Measurements from ENCODE around the gene RWDD1. TPM values are rescaled to one million over a fixed set of nuclear protein-coding genes. Genes with fewer than 3 reads are reported as not detected.
A peak's percentile ranks its signal among the peaks of the same experiment; 100 is the strongest.

The RWDD1 gene
- total RNA-seq, 1 experiment from 2014 or later = 24.6 TPM

- Histone ChIP-seq H3K9me2 (replicated peaks; ENCODE audit: low read length) (no peaks in the 10 kb centered on the region), H3K9me3 (ENCODE audit: low read length) (no peaks in the 10 kb centered on the region), H4K20me1 (ENCODE audit: low read length) (no peaks in the 10 kb centered on the region), H3K9ac (ENCODE audit: low read length) (no peak overlapping the region), H3F3A (ENCODE audit: low read length, unreplicated experiment) (no peaks in the 10 kb centered on the region), H3K27me3 (ENCODE audit: low read length) (no peaks in the 10 kb centered on the region), H3K27ac (ENCODE audit: low read length) (no peak overlapping the region), H3K4me1 (ENCODE audit: insufficient read depth, low read length) (peaks cover 11% of the 10 kb centered on the region), H3K36me3 (ENCODE audit: low read depth, low read length) (no peaks in the 10 kb centered on the region), H3K4me2 (ENCODE audit: low read length) (no peak overlapping the region), H3K4me3 (ENCODE audit: low read length) (no peak overlapping the region), H3K79me2 (ENCODE audit: low read length) (no peaks in the 10 kb centered on the region), H2AFZ (ENCODE audit: low read length) (no peak overlapping the region)
- ChIA-PET CTCF (interaction anchor here (0.5 kb wide), 1 partner anchor 74 kb away, joined by 3 read pairs; no protein-coding TSS in a partner anchor), POLR2A (ENCODE audit: unreplicated experiment) (no interaction called here)
- no TSS peak for BruUV-seq (replicated peaks)
- DNase-seq (peak; percentile 42), ATAC-seq (no peak)
- intact Hi-C loops (cut with micrococcal nuclease) = no loop called here
- TF ChIP-seq EZH2 (IDR thresholded peaks at IDR 0.05; ENCODE audit: low read length, unreplicated experiment) (no peak), EZH2phosphoT487 (IDR thresholded peaks at IDR 0.05; ENCODE audit: borderline replicate concordance, low read length) (no peak)
- TF ChIP-seq, protein P1, sequence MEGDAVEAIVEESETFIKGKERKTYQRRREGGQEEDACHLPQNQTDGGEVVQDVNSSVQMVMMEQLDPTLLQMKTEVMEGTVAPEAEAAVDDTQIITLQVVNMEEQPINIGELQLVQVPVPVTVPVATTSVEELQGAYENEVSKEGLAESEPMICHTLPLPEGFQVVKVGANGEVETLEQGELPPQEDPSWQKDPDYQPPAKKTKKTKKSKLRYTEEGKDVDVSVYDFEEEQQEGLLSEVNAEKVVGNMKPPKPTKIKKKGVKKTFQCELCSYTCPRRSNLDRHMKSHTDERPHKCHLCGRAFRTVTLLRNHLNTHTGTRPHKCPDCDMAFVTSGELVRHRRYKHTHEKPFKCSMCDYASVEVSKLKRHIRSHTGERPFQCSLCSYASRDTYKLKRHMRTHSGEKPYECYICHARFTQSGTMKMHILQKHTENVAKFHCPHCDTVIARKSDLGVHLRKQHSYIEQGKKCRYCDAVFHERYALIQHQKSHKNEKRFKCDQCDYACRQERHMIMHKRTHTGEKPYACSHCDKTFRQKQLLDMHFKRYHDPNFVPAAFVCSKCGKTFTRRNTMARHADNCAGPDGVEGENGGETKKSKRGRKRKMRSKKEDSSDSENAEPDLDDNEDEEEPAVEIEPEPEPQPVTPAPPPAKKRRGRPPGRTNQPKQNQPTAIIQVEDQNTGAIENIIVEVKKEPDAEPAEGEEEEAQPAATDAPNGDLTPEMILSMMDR (conservative IDR thresholded peaks at IDR 0.05; ENCODE audit: low read depth, low read length) = no peak
These were observed 36.2 kb upstream of the RWDD1 start for GRCh38 chr6:116535109-116535508.

DNA sequence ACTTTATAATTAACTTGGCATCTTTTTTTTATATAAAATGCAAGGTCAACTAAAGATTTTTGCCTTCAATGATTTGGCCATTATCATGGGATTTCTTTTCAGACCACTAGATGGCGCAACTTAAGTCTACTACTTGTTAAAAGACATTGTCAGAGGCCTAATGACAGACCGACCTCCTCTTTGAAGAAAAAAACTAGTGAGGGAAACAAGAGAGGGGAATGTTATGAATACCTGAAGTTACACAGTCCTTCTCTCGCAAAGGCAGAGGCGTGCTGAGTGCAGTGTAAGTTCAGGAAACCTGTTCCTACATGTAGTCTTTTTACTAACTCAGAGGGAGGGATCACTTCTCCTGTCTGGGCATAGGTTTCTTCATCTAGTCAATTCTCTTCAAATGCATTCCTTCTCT is 35.1 kb upstream of the RWDD1 start:
- TF ChIP-seq, protein P1 (conservative IDR thresholded peaks at IDR 0.05; ENCODE audit: low read depth, low read length) = peak; percentile 69
- TF ChIP-seq EZH2 (IDR thresholded peaks at IDR 0.05; ENCODE audit: low read length, unreplicated experiment) (no peak), EZH2phosphoT487 (IDR thresholded peaks at IDR 0.05; ENCODE audit: borderline replicate concordance, low read length) (no peak)
- no peak overlapping the region for H3K9ac ChIP-seq (ENCODE audit: low read length)
- peaks cover 6% of the 10 kb centered on the region for H3K4me1 ChIP-seq (ENCODE audit: insufficient read depth, low read length)
- H3K27ac ChIP-seq (ENCODE audit: low read length) = no peak overlapping the region
- H4K20me1 ChIP-seq (ENCODE audit: low read length) = no peaks in the 10 kb centered on the region
- no peak overlapping the region for H3K4me2 ChIP-seq (ENCODE audit: low read length)
- POLR2A ChIA-PET (ENCODE audit: unreplicated experiment) = no interaction called here
- peak; percentile 75 for DNase-seq
- no peaks in the 10 kb centered on the region for H3K9me3 ChIP-seq (ENCODE audit: low read length)
- H3F3A ChIP-seq (ENCODE audit: low read length, unreplicated experiment) = no peaks in the 10 kb centered on the region
- H3K9me2 ChIP-seq (replicated peaks; ENCODE audit: low read length) = no peaks in the 10 kb centered on the region
- H3K4me3 ChIP-seq (ENCODE audit: low read length) = no peak overlapping the region
- H2AFZ ChIP-seq (ENCODE audit: low read length) = peak overlapping the region; percentile 62
- peak; percentile 63 for ATAC-seq
- BruUV-seq (replicated peaks) = no TSS peak
- H3K27me3 ChIP-seq (ENCODE audit: low read length) = no peaks in the 10 kb centered on the region
- no peaks in the 10 kb centered on the region for H3K79me2 ChIP-seq (ENCODE audit: low read length)
- intact Hi-C loops (cut with micrococcal nuclease) = loop anchor here (1.0 kb wide), 2 partner anchors 25 to 109 kb away; no protein-coding TSS in a partner anchor
- CTCF ChIA-PET = no interaction called here
- H3K36me3 ChIP-seq (ENCODE audit: low read depth, low read length) = no peaks in the 10 kb centered on the region

DNA sequence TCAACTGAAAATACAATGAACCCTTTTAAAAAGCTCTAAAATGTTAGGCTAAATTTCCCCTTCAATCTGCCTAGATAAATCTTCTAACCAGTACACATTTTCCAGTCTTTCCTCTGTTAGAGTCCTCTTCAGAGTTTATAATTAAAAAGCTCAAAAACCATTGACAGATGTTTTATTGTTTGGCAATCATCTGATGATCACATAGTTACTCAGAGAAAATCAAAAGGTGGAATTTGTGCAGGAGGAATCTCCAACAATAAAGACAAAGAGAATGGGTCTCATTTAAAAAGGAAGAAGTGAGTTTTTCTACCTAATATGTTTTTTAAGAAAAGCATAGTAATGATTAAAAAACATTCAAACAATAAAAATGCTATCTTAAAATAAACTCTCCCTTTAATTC is 28.9 kb upstream of the RWDD1 start:
- H3K27me3 ChIP-seq (ENCODE audit: low read length) = peaks cover 8% of the 10 kb centered on the region; the same call in 1 of the 2 replicates
- no peak overlapping the region for H3K4me2 ChIP-seq (ENCODE audit: low read length)
- H3K36me3 ChIP-seq (ENCODE audit: low read depth, low read length) = no peaks in the 10 kb centered on the region
- H3K4me3 ChIP-seq (ENCODE audit: low read length) = no peak overlapping the region
- H3K9ac ChIP-seq (ENCODE audit: low read length) = no peak overlapping the region
- DNase-seq (no peak), ATAC-seq (no peak)
- no peaks in the 10 kb centered on the region for H3K79me2 ChIP-seq (ENCODE audit: low read length)
- ChIA-PET POLR2A (ENCODE audit: unreplicated experiment) (no interaction called here), CTCF (no interaction called here)
- H3K9me3 ChIP-seq (ENCODE audit: low read length) = no peaks in the 10 kb centered on the region
- H3K4me1 ChIP-seq (ENCODE audit: insufficient read depth, low read length) = no peaks in the 10 kb centered on the region
- BruUV-seq (replicated peaks) = no TSS peak
- no peaks in the 10 kb centered on the region for H3F3A ChIP-seq (ENCODE audit: low read length, unreplicated experiment)
- H3K27ac ChIP-seq (ENCODE audit: low read length) = no peak overlapping the region
- H4K20me1 ChIP-seq (ENCODE audit: low read length) = no peaks in the 10 kb centered on the region
- H3K9me2 ChIP-seq (replicated peaks; ENCODE audit: low read length) = no peaks in the 10 kb centered on the region
- intact Hi-C loops (cut with micrococcal nuclease) = no loop called here
- TF ChIP-seq EZH2 (IDR thresholded peaks at IDR 0.05; ENCODE audit: low read length, unreplicated experiment) = no peak
- H2AFZ ChIP-seq (ENCODE audit: low read length) = no peak overlapping the region

Measured in PC-3 (cell line).